Measurements from ENCODE around the gene TCOF1.

TCOF1 gene

DNA sequence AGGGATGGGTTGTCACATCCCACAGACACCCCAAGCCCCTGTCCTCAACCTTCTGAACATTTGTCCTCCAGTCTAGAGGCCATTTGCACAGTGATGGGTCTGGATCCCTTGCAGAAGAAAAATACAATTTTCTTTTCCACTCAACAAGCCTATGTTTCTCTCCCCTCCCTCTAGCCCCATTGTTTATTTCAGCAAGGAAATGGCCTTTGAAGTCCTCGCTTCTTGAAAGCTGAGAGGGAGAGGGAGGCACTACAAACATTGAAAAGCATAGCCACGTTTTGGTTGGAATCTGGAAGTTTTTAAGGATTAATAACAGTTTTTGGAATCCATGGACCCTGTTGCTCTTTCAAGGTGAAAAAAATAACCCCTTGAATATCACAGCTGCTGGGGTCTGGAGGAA lies 30.8 kb upstream of the TCOF1 start:
- no peak for DNase-seq

DNA sequence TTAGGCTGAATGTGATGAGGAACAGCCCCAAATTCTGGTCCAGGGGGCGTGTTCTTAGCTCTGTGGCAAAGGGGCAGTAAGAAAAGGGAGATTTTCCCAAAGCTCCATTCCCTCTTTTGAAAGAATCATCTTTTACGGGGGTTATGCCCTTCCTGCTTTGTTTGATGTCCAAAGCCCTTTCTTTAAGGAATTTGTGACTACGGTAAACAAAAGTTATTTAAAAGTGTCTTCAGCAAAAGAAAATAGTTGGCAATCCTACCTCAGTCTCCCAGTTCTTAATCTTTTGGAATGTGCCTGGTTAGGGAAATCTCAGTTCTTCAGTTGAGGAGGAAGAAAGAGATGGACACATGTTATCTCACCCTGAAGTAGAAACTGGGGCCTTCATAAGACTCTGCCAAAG lies 30.4 kb upstream of the TCOF1 start:
- DNase-seq = no peak

DNA sequence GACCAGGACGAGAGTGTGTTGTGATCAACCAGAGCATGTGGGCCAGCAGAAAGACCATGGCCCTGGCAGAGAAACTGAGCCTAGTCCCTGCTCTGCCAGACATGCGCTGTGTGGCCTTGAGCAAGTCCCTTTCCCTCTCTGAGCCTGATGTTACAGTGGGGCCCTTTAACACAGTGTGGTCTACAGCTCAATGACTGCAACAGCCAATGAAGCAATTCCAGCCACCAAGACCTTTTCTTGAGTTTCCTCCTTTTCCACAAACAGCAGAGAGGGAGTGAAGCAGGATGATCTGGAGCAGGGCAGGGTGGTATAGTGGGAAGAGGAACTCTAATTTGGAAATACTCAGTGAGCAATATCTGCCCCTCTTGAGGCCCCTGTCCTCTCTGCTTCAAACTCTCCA lies 29.0 kb upstream of the TCOF1 start:
- no peak for DNase-seq

DNA sequence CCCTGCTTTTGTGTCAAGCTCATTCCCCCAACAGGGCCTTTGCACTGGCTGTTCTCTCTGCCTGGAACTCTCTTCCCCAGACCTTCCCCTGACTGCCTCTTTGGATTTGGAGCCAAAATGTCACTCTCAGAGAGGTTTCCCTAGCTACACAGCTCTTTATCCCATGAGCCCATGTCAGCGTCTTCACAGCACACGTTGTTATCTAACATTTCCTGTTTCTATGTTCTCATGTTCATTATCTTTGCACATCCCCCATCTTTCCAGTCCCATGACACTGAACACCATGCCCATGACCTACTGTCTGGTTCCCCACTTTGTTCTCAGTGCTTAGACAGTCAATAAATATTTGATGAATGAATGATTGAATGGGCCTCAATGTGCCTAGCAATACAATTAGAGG lies 28.5 kb upstream of the TCOF1 start:
- no peak for DNase-seq

DNA sequence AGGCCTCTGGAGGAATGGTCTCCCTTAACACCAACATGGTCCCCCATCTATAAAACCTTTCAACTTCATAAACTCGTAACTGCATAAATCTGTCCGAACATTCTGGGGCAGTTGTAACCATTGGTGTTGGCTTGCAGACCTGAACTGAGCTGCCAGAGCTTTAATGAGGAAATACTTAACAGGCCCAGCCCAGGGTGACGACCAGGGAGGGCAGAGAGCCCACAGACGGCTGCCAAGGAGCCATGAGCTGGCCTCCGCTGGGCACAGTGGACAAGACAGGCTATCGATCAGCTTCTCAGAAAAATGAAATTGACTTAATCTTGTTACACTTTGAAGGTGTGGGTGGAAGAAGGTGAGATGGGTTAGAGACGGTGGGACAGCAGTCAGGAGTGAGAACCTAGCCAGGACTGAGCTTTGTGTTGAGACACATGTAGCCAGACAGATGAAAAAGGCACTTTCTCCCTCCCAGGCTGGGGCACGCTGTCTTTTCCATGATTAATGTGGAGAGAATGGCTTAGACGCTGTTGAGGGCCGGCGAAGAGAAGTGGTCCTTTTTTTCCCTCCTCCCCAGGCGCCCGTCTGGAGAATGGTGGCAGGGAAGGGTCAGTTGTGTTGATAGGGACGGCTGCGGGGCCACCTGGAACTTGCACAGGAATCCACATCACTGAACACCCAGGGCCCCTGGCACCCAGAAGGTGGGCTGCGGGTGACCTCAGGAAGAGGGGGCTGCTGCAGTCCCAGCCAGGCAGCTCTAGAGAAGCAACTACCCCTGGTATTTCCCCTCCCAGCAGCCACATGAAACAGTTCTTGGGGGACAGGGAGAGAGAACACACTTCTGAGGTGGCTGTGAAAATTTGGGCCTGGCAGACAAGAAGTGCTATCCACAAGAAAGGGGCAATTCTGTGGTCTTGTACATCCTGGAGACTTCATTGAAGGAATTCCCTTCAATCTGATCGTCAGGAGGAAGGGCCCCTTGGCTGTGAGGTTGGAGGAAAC lies 27.3 kb upstream of the TCOF1 start:
- DNase-seq = no peak

DNA sequence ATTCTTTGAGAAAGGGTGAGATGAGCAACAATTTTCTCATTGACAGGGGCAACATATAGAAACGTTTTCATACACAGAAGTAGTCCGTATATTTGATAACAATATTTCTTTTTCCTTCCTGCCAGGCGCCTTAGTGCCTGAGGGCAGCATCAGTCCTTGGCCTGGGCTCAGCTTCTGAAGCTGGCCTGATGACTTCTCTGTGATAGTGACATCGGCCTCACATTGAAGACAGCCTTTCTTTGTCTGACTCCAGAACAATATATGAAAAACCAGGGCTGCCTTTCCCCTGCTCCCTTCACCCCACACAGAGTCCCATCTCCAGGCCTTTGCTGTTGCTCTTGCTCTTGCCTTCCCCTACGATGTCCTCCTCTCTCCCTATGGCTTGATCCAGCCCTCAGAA lies 24.1 kb upstream of the TCOF1 start:
- no peak for DNase-seq

DNA sequence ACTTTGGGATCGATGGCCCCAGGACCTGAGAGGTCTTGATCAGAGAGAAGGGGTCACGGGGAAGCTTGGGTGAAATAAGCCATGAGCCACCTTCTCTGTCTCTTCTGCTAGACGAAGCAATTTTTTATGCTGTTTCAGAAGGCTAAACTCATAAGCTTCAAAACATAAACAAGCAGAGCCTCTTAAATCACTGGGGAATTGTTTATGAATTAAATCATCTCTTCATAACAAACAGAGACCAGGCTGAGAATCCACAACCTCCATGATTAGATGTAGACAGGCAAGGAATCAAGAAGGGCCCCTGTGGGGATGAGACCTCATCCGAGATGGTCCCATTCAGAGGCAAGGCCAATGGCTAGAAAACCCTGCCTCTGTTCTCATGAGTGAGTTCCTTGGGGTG lies 21.7 kb upstream of the TCOF1 start:
- DNase-seq = no peak

DNA sequence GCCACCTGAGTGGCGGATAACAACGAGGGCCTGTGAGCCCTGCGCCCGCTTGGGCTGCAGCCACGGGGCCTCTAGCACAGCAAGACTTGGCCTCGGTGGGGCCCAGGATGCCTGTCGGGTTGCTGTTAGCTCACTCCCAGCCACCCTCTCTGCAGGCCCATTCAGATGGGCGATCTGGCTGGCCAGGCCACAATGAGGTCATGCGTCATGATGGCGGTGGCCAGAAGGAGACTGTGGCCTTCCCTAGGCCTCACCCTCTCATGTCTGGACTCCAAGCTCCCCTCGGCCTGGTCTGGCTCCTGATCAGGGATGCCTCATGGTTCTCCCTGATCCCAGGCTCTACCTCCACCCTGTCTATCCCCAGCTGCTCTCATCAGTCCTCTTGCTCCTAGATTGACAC lies 19.0 kb upstream of the TCOF1 start:
- no peak for DNase-seq

DNA sequence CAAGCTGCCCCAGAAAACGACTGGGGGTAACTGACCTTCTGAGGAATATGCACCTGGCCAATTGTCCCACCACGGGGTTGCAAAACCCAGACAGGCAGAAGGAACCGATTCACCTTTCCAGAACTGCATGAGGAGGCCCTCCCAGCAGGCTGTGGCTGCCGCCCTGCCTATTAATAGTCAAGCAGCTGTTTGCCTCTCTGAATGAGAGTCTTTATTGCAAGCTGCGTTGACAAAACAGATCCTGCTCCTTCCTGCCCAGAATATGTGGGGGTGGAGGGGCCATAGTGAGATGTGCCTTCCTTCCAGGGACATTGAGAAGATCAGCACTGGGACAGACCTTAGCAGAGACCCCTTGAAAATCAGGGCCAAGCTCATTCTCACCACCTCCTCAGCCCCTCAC lies 18.3 kb upstream of the TCOF1 start:
- DNase-seq = no peak

DNA sequence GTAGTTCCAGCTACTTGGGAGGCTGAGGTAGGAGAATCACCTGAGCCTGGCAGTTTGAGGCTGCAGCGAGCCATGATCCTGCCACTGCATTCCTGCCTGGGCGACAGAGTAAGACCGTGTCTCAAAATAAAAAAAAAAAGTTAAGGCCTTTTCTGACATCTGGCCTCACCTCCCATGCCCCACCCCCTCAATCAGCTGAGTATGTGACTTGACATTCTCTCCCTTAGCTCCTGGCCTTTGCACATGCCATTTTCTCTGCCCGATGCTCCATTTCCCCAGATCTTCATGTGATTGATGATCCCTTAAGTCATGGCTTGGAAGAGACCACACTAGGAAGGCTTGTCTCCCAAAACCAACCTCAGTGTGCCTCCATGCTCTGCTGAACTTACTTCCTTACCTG lies 17.7 kb upstream of the TCOF1 start:
- no peak for DNase-seq

DNA sequence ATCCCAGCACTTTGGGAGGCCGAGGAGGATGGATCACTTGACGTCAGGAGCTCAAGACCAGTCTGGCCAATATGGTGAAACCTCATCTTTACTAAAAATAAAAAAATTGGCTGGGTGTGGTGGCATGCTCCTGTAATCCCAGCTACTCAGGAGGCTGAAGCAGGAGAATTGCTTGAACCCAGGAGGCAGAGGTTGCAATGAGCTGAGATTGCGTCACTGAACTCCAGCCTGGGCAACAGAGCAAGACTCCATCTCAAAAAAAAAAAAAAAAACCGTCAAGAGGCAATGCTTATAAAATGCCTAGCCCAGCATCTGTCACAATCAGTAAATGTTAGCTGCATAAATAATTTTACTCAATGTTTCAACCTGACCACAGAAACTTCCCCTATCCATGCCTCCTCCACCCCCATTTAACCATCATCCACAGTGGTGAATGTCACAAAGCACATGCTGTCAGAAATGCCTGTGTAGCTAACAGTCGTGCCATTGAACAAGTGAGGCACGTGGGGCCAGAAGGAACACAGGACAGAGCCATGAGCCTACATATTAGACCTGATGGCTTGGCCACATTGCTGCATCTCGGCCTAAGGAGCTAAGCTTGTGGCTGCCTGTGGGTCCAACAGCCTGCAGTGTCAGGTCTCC lies 16.8 kb upstream of the TCOF1 start:
- no peak for DNase-seq

DNA sequence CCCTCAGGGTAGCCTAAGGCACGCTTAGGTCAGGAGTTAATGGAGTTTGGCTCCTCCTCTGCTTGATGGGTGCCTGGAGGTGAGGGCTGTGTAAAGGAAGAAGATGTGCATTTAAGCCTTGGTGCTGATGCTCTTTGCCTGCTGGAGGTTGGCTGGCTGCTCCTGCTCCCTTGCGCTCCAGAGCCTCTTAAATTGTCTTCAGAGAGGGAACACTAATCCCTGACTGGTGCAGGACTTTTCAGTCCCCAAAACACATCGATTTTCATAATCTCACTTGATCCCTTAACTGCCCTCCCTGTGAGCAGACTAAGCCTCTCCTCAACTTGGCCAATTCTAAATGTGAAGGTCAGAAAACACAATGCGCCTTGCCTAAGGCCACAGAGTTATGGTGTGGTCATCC lies 16.2 kb upstream of the TCOF1 start:
- no peak for DNase-seq

DNA sequence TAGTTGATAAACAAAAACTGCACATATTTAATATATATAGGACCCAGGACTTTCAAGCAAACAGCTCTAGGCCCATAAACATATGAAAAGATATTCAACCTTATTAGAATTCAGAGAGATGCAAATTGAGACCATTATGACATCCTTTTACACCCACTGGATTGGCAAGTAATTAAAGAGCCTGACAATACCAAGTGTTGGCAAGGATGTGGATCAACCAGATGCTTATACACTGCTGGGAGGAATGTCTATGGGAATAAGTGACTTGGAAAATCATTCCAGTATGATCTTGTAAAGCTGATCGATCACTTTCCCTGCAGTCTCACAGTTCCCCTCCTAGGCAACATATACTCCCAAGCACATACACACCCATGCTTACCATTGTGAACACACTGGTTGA lies 15.5 kb upstream of the TCOF1 start:
- DNase-seq = no peak

DNA sequence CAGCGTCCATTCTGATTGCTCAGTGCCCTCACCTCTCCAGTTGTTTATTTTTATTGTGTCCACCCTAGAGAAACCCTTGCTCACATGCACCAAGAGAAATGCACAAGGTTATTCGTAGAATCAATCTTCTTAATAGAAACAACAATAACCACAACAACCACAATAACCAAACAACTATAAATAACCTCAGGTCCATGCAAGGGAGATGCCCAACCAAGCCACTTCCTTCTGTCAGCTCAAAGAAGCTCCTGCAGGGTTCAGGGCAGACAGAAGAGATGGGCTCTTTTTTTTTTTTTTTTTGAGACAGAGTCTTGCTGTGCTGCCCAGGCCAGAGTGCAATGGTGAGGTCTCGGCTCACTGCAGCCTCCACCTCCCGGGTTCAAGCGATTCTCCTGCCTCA lies 14.9 kb upstream of the TCOF1 start:
- no peak for DNase-seq

DNA sequence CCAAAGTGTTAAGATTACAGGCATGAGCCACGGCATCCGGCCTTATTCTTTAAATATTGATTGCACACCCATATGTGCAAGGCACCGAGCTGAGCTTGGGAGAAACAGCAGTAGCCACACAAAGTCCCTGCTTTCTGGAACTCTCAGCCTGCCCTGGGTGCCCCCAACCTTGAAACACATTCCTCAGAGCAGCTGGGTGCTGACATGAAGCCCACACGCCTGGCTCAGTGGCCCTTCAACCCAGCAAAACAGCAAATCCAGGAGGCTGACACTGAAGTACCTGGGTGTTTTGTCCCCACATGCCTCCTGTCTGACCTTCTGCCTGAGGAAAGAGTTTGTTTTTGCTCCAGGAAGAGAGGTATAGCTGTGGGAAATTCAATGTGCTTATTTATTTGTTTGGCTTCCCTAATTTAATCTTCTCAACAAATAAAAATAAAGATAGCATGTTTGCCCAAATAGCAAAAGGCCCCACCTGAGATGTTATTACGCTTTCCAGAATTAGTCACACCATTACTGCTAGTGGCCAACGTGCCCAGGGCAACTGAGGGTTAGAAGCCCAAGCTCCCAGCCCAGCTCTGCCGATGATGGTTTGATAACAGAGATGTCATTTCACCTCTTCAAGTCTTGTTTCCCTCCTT lies 13.4 kb upstream of the TCOF1 start:
- DNase-seq = no peak

DNA sequence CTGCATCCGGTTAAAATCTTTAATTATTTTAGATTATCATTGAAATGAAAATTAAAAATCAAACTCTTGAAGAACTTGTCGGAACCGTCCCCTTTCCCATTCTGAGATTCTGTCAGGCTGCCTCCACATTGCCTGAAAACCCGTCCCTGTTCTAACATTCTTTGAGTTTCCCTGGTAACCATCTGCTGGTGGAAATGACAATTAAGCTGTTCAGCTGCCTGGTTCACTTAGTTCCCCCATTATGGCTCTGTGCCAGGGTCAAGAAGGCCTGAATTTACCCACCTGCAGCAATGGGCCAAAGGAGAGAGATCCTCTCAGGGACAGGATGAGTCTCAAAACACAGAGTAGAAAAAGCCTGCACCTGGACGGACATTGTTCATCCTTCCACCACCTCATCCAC lies 11.8 kb upstream of the TCOF1 start:
- DNase-seq = no peak

DNA sequence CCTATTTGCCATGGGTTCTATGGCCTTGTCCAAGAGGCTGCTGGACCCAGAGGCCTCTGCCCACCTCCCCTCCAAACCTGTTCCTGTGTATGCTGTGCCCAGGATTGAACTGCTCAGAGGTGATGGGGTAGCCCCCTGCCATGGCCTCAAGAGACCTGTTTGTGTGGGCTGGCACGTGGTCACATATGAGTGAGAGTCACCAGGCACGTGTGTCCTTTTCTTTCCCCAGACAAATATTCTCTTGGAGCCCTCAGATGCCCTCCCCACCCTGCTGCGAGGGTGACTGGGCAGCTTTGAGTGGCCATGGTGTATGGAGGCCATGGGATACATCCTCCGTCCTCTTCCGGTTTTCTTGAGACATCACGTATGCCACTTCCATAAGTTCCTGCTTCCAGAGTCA lies 10.9 kb upstream of the TCOF1 start:
- no peak for DNase-seq

DNA sequence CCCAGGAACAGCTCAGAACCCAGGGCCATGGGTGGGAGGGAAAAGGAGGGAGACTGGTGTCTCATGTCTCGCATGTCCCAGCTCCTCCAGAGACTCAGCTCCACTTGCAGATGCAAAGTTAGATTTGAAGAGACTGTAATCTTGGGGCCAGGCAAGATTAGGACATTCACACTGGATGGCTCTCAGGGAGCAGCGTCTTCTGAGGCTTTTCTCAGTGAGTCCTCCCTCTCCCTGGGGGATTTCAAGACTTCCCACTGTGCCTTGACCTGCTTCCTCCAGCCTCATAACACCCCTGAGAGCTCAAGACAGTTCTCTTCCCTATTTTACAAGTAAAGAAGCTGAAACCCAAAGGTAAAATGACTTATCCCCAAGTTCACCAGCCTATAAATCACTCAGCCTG lies 10.5 kb upstream of the TCOF1 start:
- no peak for DNase-seq

DNA sequence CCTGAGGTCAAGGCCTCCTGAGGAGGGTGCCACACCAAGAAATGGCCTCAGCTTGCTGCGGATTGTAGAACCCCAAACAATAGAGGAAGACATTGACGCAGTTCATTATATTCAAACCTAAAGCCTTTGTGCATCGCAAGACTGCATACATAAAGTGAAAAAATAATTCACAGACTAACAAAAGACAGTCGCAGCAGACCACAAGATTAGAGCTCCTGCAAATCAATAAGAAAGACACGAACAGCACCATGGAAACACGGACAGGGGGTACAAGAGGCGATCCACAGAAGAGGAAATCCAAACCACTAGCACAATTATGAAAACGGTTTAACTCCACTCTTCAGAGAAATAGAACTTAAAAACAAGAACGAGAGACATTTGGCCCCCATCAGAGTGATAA lies 10.0 kb upstream of the TCOF1 start:
- DNase-seq = no peak

DNA sequence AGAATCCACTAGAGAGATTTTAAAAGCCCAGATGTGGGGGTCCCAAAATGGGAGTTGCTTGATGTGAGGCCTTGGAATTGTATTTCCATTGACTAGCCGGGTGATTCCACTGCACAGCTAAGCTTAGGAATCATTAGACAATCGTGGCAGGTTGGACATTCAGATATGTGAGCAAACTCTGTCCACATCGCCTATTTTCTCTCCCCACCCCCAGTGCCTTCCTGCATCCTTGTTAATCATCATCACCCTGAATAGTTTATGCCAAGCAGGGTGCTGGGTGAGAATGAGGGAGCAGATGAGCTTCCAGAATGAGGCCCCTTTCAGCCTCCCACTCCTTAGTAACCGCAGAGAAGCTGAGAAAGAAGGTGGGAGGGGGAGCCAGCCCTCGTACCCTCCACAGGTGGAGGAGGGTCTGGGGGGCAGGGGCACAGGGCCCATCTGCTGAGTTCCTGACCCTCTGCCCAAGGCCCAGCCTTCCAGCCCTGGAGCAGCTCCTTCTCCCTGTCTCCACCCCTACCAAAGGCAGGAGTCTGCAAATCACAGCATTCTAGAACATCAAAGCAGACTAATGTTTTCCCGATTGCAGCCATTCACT lies 7.7 kb upstream of the TCOF1 start:
- DNase-seq = peak; percentile 16

DNA sequence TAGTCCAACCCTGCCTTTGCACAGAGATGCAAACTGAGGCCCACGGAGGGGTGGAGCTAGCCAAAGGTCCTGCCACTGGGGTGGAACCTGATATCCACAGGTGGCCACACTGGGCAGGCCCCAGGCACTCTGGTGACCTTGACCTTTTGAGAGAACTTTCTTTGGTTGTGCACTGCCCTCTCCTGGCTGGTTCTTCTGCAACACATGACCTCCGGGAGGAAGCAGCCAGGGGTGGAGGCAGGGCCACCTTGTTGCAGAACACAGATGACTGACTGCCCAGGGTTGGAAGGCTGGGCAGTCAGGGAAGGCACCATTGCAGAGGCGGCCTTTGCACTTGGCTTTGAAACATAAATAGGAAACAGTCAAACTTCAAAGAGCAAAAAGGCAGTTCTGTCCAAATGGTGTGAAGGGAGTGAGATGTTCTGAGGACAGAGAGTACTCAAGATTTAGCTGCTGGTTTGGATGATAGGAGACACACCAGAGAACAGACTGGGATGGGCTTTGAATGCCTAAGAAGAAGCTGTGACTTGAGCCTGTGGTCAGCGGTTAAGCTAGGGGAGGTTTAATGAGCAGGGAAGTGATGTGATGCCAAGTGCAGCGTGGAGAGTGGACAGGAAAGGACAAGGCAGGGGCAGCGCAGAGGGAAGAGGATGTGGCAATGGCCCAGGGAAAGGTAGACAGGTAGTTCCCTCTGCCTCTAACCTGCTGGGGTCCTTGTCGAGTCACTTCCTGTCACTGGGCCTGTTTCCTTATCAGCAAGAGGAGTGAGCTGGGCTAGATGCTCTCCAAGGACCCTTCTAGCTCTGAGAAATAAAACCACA lies 6.8 kb upstream of the TCOF1 start:
- DNase-seq = peak; percentile 67

DNA sequence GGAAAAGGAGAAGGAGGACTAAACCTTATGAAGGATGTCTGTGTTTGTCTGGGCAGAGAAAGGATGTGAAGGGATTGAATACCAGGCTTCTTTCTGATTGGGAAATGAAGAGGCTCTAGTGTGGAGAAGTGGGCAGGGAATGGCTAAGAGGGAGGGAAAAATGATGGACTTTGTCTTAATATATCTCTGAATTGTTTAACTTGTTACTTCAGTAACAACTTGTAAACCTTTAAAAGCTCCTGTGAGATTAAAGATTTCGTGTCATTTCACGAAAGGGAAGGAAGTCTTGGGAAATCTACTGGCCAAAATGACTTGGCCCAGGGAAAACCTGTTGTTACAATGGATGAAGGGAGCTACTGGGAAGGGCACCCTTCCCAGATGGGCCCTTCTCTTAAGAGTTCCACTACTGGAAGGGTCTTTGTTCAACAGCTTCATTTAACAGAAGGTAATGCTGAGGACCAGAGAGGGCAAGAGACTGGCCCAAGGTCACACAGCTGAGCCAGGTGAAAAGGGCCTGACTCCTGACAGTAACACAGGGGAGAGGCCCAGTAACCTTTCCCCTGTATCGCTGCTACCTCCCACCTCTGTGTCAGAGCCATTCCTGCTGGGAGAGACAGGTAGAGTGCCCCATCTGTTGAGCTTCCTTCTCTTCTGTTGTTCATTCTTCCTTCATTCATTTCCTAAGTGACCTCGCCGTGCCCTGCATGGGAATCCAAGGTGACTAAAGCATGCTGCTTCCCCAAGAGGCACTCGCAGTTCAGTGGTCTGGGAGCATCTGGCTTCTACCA lies 5.1 kb upstream of the TCOF1 start:
- DNase-seq = no peak
